ENCODE results near the gene CCDC90B. TPM values are rescaled to one million over a fixed set of nuclear protein-coding genes. Genes with fewer than 3 reads are reported as not detected.

Gene CCDC90B
- total RNA-seq, 1 experiment from 2014 or later, result 47.2 TPM

DNA sequence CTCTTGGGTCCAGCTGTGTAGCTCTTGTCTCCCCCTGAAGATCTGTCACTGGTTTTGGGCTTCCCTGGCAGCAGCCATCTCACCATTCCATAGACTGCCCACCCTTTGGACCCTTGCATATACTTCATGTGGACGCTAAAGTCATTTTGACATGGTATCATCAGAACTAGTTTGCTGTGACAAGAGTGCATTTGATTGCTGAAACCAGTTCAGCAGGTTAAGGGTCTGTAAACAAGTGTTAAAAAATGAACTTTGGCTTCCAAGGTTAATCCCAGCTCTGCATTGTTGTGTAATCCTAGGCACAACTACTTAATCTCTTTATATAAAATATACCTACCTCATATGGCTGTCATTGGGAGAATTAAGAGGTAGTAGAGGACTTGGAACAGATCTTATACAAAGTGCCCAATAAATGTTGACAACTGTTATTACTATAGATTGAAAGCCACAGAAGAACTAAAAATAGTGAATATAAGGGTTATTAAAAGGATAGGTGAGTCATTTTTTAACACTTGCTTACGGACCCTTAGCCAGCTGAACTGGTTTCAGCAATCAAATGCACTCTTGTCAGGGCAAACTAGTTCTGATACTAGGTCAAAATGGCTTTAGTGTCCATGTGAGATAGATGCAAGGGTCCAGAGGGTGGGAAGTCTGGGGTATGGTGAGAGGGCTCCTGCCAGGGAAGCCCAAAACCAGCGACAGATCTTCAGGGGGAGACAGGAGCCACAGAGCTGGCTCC is 29.4 kb downstream of the CCDC90B start:
- in situ Hi-C loops (cut with HindIII; ENCODE audit: low pct_unique_long_range_greater_than_20kb, low sequenced_read_pairs), result no loop called here
- DNase-seq (ENCODE audit: low read depth, low spot score), result no peak

DNA sequence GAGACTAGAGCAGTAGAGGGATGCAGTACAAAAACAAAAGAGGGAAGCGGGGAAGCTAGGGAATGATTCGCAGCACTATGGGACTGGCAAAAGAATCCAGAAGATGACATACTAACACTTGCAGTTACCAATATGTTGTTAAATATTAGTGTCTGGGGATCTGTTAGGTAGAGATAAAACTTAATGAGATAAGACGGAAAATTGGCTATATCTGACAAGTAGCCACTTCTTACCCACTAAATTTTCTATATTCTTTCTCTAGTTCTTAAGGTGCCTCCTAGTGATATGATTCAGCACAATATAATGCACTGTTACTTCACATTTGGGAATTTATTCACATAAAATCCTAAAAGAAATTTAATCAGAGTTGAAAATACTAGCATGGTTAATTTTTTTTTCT is 30.8 kb downstream of the CCDC90B start:
- in situ Hi-C loops (cut with HindIII; ENCODE audit: low pct_unique_long_range_greater_than_20kb, low sequenced_read_pairs), result no loop called here
- DNase-seq (ENCODE audit: low read depth, low spot score), result no peak

DNA sequence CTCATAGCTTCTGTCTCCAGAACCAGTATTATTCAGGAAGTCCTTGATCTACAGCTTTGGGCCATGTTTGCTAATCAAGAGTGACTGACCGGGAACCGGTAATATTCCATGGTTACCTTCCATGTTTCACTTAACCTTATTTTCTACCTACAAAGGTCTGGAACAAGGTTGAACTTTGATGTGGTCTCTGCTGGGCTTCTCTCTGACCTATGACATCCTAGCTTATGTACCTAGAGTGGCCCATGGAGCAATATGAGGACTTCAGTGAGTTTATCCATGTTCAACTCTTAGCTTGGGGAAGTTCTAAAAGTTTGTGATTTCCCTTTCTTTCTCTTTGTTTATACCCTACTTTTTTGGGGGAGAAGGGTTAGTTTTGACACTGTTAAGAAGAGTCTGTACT is 33.2 kb downstream of the CCDC90B start:
- in situ Hi-C loops (cut with HindIII; ENCODE audit: low pct_unique_long_range_greater_than_20kb, low sequenced_read_pairs), result no loop called here
- no peak for DNase-seq (ENCODE audit: low read depth, low spot score)

DNA sequence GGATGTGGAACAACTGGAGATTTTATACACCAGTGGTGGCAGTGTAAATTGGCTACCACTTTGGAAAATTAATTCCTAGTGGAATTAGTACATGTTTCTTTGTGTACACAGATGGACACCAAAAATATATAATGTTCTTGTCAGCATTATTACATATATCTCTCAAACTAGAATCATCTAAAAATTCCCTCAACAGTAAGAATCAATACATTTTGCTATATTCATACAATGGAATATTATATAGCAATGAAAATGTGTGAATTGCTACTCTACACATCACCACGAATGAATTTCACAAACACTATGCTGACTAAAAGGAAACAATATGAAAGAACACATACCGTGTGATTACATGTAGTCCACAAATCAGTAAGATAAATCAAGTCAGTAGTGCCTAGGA is 33.9 kb downstream of the CCDC90B start:
- in situ Hi-C loops (cut with HindIII; ENCODE audit: low pct_unique_long_range_greater_than_20kb, low sequenced_read_pairs), result no loop called here
- DNase-seq (ENCODE audit: low read depth, low spot score), result no peak

DNA sequence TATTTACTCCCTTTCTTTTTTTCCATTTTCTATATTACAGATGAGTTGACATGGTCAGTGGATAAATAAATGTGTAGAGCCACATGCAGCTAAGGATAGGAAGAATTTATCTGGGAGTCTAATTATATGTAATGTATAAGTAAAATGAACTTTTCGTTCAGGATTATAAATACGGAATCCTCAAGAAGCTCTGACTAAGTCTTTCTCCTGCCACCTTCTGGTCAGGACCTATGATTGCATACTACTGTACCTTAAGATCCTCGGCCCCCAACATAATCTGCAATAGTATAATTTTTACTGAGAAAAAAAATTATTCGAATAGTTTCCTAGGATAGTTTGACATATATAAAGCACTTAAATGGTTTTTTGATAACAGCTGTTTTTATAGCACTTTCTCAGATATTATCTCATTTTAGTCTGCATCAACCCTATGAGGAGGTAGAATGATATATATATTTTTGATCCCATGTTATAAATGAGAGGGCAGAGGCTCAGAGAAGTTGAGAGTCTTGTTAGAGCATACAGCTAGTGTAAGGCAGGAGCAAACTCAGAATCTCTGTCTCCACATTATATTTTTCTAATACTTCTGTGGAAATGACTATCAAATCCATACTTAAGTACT is 36.1 kb downstream of the CCDC90B start:
- DNase-seq (ENCODE audit: low read depth, low spot score), result peak; percentile 45
- in situ Hi-C loops (cut with HindIII; ENCODE audit: low pct_unique_long_range_greater_than_20kb, low sequenced_read_pairs), result no loop called here

DNA sequence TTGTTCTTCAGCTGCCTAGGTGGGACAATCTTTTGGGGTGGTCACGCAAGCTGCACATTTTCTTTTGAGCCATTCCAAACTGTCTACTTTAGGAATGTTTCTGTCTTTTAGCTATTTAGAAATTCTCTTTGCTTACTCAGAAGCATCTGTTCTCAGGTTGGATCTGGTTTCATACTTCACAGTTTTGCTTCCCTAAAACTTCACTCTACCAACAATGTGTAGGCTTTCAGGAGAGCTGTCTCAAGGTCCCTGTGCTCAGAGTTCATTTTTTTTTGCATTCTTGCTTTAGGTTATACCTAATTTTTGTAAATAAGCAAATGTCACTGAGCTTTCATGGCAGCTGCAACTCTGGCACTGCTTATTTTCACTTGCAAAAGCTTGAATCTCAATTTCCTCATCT is 36.7 kb downstream of the CCDC90B start:
- no peak for DNase-seq (ENCODE audit: low read depth, low spot score)
- in situ Hi-C loops (cut with HindIII; ENCODE audit: low pct_unique_long_range_greater_than_20kb, low sequenced_read_pairs), result no loop called here

DNA sequence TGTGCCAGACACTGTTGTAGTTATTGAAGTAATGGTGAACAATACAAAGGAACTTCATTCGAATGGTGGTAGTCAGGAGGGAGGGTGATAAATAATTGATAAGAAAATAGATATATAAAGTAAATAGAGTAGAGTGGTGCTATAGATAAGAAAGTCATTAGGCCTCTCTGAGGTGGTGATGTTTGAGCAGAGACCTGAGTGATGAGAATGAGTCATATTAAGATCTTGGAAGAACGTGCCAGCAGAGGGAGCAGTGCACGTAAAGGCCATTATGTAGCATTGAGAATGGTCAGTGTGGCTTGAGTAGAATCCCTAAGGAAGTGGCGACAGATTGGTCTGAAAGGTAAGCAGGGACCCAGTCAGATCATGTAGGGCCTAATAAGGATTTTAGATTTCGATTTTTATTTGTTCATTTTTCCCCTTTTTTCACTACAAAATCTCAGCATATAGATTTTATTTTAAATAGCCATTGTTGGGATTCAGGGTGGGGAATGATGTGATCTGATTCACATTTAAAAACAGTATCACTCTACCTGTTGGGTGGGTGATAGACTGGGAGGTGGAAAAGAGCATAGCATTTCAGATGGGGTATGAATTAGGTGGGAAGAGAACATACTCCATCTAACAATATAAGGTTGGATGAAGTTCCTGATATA is 44.7 kb downstream of the CCDC90B start:
- DNase-seq (ENCODE audit: low read depth, low spot score), result peak; percentile 72
- in situ Hi-C loops (cut with HindIII; ENCODE audit: low pct_unique_long_range_greater_than_20kb, low sequenced_read_pairs), result no loop called here

DNA sequence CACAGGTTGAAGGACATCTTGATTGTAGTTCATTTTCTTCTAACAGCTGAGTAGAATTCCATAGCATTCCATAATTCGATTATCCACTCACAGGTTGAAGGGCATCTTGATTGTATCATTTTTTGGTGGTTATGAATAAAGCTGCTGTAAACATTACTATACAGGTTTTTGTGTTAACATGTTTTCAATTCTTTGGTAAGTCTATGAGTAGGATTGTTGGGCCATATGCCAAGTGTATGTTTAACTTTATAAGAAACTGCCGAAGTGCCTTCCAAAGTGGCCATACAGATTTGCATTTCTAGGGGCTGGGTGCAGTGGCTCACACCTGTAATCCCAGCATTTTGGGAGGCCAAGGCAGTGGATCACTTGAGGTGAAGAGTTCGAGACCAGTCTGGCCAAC is 48.1 kb downstream of the CCDC90B start:
- no peak for DNase-seq (ENCODE audit: low read depth, low spot score)
- in situ Hi-C loops (cut with HindIII; ENCODE audit: low pct_unique_long_range_greater_than_20kb, low sequenced_read_pairs), result no loop called here

DNA sequence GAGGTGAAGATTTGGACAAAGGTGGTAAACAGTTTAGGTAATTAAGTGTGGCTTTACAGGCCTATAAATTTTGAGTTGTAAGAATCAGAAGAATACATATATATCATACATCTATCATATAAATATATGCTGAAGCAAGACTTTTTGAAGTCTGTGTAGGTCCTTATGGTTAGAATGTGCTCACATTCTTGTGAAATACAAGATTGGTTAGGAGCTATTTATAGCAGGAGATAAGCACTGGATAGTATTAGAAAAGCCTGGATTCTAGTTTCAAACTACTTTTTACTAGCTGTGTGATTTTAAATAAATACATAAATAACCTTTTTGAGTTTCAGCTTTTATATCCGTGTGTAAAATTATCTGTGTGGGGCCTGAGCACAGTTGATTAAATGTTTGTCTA is 50.3 kb downstream of the CCDC90B start:
- in situ Hi-C loops (cut with HindIII; ENCODE audit: low pct_unique_long_range_greater_than_20kb, low sequenced_read_pairs), result no loop called here

DNA sequence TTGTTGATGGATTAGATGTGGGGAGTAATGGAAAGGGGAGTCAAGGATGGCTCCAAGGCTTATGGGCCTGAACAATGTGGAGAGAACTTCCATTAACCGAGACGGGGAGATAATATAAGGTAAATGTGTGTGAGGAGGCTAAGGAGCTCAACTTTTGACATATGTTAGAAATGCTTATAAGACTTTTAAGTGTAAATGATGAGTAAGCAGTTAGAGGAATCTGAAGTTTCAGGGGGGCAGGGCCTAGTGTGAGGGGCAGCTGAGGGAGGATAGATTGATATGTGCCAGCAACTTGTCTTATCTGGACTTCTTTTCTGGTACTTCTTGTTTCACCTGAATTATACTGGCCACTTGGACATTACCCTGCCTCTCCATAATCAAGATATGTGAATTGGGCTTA is 62.7 kb downstream of the CCDC90B start:
- no peak for DNase-seq (ENCODE audit: low read depth, low spot score)
- in situ Hi-C loops (cut with HindIII; ENCODE audit: low pct_unique_long_range_greater_than_20kb, low sequenced_read_pairs), result no loop called here

More for the DNA sequence above, 50.3 kb downstream of the CCDC90B start:
- no peak for DNase-seq (ENCODE audit: low read depth, low spot score)

DNA sequence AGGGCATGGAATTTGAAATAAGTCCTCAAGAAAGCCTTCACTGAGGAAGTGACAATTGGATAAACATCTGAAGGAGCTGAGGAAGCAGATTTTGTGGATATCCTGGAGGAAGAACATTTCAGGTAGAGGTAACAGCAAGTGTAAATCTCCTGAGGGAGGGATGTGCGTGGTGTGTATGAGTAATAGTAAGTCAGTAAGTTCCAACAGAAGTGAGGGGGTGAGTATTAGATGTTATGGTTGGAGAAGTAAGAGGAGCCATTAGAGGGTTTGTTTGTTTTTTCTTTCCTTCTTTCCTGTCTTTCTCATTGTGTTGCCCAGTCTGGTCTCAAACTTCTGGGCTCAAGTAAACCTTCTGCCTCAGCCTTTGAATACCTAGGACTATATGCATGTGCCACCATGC is 63.7 kb downstream of the CCDC90B start:
- DNase-seq (ENCODE audit: low read depth, low spot score), result no peak
- in situ Hi-C loops (cut with HindIII; ENCODE audit: low pct_unique_long_range_greater_than_20kb, low sequenced_read_pairs), result no loop called here

DNA sequence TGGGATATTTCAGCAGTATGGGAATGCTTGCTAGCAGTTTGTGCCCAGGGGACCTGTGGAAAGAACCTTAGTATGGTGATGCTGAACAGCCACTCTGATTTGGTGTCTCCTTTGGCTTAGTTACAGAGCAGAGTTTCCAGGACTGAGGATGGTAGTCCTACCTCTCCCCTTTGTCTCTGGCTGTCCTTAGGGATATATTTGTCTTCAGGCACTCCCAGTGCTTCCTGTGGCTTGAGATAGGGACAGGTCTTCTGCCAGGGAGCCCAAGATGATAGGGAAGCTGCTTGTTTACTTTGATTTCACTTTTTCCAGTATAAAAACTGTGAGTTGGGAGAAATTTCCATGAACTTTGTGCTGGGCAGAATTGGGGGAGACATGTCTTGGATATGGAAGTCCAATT is 64.5 kb downstream of the CCDC90B start:
- in situ Hi-C loops (cut with HindIII; ENCODE audit: low pct_unique_long_range_greater_than_20kb, low sequenced_read_pairs), result no loop called here
- no peak for DNase-seq (ENCODE audit: low read depth, low spot score)

DNA sequence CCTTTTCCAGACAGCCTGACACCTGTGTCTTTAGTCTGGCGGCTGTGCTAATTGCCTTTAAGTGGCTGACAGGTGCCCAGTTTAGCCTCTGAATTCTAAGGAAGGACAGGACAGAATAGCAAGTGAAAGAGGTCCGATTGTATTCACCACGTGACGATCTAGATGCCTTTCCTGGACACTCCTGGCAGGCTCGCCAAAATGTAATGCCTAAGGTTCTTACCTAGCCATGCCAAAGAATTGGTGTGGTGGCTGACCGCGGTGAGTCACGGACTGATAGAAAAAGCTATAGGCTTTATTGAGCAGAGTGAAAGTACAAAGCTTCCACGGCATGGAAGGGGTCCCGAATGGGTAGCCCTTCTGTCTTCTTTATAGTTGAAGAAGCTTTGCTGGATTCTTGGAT is 65.9 kb downstream of the CCDC90B start:
- DNase-seq (ENCODE audit: low read depth, low spot score), result no peak
- in situ Hi-C loops (cut with HindIII; ENCODE audit: low pct_unique_long_range_greater_than_20kb, low sequenced_read_pairs), result no loop called here

DNA sequence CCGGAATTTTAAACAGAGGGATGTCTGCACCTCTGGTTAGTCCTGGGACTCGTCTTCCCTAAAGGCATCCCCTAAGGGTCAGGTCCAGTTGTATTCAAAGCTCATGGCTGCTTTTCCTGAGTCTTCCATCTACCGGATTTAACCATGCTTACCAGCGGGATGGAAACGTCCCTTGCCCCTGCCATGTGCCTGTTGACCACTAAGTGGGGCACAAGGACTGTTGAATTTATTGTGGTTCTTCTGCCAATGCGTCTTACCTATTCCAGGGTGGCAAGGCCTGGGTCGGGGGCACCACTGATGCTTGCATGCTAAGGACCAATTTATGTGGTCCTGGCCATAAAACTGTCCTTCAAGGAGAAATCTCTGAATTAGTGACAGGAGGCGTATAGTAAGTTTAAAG is 67.1 kb downstream of the CCDC90B start:
- DNase-seq (ENCODE audit: low read depth, low spot score), result peak; percentile 47
- in situ Hi-C loops (cut with HindIII; ENCODE audit: low pct_unique_long_range_greater_than_20kb, low sequenced_read_pairs), result no loop called here

Small RNAs within 50 kb of the gene (small RNA-seq; reads per million reads assigned to genes)
- gene AP000873.5, result 0 reads per million in 2 experiments

Other genes starting within 250 kb of the CCDC90B start
- gene RAB30, start 214.5 kb downstream of the CCDC90B start, total RNA-seq (2014; rRNA removed; shearing (Covaris generic)), result 3.6 and 4.7 TPM in 2 replicates
- 20.1 and 24.6 TPM in 2 replicates for gene PCF11, start 129.2 kb downstream of the CCDC90B start, total RNA-seq (2014; rRNA removed; shearing (Covaris generic))
- 2.6 and 2.8 TPM in 2 replicates for gene ANKRD42, start 92.7 kb downstream of the CCDC90B start, total RNA-seq (2014; rRNA removed; shearing (Covaris generic))